ENCODE measurements around the gene CLBA1.

CLBA1 gene

DNA sequence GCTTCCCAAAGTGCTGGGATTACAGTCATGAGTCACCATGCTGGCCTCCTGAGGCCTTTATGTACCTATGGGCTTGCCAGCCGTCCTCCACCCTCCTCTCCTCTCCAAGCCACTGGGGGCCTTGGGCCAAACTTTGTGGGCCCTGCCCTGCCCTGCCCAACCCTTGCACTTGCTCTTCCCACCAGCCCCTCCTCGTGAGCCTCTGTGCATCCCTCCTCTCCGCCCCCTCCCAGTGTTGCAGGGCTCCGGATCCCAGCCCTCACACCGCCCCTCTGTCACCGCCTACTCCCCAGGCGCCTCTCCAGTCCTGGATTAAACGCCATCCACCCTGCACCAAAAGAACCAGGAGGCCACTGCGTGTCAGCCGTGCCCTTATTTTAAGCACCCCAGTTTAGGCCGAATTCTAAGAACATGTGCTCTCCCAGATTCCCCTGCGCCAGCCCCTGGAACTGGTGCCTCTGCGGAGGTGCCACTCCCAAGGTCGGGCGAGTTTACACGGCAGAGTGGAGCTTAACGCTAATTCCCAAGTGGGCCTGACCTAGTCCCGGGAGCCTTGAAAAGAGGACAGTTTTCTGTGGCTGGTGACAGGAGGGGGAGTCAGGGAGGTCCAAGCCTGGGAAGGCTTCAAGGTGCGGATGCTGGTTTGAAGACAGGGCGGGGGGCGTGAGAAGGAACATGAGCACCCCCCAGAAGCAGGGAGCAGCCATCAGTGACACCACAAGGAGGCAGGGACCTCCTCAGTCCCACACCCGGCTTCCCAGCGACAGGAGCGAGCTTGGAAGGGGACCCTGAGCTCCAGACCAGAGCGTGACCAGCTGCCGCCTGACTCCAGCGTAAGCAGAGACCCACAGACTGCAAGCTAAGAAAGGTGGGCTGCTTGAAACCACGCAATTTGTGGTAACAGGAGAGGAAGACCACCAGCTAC, 56.5 kb downstream of the CLBA1 start:
- no peak overlapping the region for H3K27ac ChIP-seq (ENCODE audit: low read length)

GRCh38 chr14:105042813-105043212, 57.2 kb downstream of the CLBA1 start:
- H2AFZ ChIP-seq (ENCODE audit: low read length): no peak overlapping the region
- no peaks in the 10 kb centered on the region for H3F3A ChIP-seq (ENCODE audit: insufficient read depth, low read length)
- no peaks in the 10 kb centered on the region for H3K36me3 ChIP-seq (replicated peaks; ENCODE audit: insufficient read depth, low read length)
- TF ChIP-seq, protein P1, sequence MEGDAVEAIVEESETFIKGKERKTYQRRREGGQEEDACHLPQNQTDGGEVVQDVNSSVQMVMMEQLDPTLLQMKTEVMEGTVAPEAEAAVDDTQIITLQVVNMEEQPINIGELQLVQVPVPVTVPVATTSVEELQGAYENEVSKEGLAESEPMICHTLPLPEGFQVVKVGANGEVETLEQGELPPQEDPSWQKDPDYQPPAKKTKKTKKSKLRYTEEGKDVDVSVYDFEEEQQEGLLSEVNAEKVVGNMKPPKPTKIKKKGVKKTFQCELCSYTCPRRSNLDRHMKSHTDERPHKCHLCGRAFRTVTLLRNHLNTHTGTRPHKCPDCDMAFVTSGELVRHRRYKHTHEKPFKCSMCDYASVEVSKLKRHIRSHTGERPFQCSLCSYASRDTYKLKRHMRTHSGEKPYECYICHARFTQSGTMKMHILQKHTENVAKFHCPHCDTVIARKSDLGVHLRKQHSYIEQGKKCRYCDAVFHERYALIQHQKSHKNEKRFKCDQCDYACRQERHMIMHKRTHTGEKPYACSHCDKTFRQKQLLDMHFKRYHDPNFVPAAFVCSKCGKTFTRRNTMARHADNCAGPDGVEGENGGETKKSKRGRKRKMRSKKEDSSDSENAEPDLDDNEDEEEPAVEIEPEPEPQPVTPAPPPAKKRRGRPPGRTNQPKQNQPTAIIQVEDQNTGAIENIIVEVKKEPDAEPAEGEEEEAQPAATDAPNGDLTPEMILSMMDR (IDR thresholded peaks at IDR 0.05; ENCODE audit: low read length): no peak
- TF ChIP-seq EZH2 (optimal IDR thresholded peaks at IDR 0.05; ENCODE audit: low read depth, low read length) (no peak), EZH2phosphoT487 (IDR thresholded peaks at IDR 0.05; ENCODE audit: low read length) (no peak)
- H3K79me2 ChIP-seq (ENCODE audit: low read length): no peaks in the 10 kb centered on the region
- H3K9ac ChIP-seq (ENCODE audit: low read length): no peak overlapping the region
- no peak overlapping the region for H3K4me3 ChIP-seq (ENCODE audit: low read length)
- peak overlapping the region; percentile 21; the same call in 1 of the 2 replicates for H3K4me2 ChIP-seq (ENCODE audit: low read depth, low read length)
- H3K9me2 ChIP-seq (replicated peaks; ENCODE audit: insufficient read depth, low read length): no peaks in the 10 kb centered on the region
- no peaks in the 10 kb centered on the region for H4K20me1 ChIP-seq (ENCODE audit: insufficient read depth, low read length)
- no peak overlapping the region for H3K27ac ChIP-seq (ENCODE audit: low read length)
- no peaks in the 10 kb centered on the region for H3K9me3 ChIP-seq (replicated peaks; ENCODE audit: insufficient read depth, low read length)
- no peak for DNase-seq
- no peaks in the 10 kb centered on the region for H3K4me1 ChIP-seq (ENCODE audit: low read length)
- H3K27me3 ChIP-seq (replicated peaks; ENCODE audit: insufficient read depth, low read length): peaks cover 24% of the 10 kb centered on the region

More for the DNA sequence above, 56.5 kb downstream of the CLBA1 start:
- no peak for DNase-seq
- no peaks in the 10 kb centered on the region for H4K20me1 ChIP-seq (ENCODE audit: insufficient read depth, low read length)
- no peaks in the 10 kb centered on the region for H3K9me2 ChIP-seq (replicated peaks; ENCODE audit: insufficient read depth, low read length)
- H3K4me2 ChIP-seq (ENCODE audit: low read depth, low read length): peak overlapping the region; percentile 21; the same call in 1 of the 2 replicates
- TF ChIP-seq EZH2 (optimal IDR thresholded peaks at IDR 0.05; ENCODE audit: low read depth, low read length): no peak
- TF ChIP-seq, protein P1 (IDR thresholded peaks at IDR 0.05; ENCODE audit: low read length): no peak
- TF ChIP-seq EZH2phosphoT487 (IDR thresholded peaks at IDR 0.05; ENCODE audit: low read length): no peak
- no peak overlapping the region for H3K4me3 ChIP-seq (ENCODE audit: low read length)
- H3K79me2 ChIP-seq (ENCODE audit: low read length): no peaks in the 10 kb centered on the region
- peaks cover 24% of the 10 kb centered on the region for H3K27me3 ChIP-seq (replicated peaks; ENCODE audit: insufficient read depth, low read length)
- no peak overlapping the region for H2AFZ ChIP-seq (ENCODE audit: low read length)
- no peaks in the 10 kb centered on the region for H3K36me3 ChIP-seq (replicated peaks; ENCODE audit: insufficient read depth, low read length)
- H3K4me1 ChIP-seq (ENCODE audit: low read length): no peaks in the 10 kb centered on the region
- no peaks in the 10 kb centered on the region for H3K9me3 ChIP-seq (replicated peaks; ENCODE audit: insufficient read depth, low read length)
- no peaks in the 10 kb centered on the region for H3F3A ChIP-seq (ENCODE audit: insufficient read depth, low read length)
- H3K9ac ChIP-seq (ENCODE audit: low read length): no peak overlapping the region

GRCh38 chr14:105043641-105044040, 58.1 kb downstream of the CLBA1 start:
- H3K27ac ChIP-seq (ENCODE audit: low read length): no peak overlapping the region
- TF ChIP-seq, protein P1 (IDR thresholded peaks at IDR 0.05; ENCODE audit: low read length): no peak
- TF ChIP-seq EZH2 (optimal IDR thresholded peaks at IDR 0.05; ENCODE audit: low read depth, low read length): no peak
- no peak for TF ChIP-seq EZH2phosphoT487 (IDR thresholded peaks at IDR 0.05; ENCODE audit: low read length)
- no peak overlapping the region for H3K9ac ChIP-seq (ENCODE audit: low read length)
- H3K4me1 ChIP-seq (ENCODE audit: low read length): no peaks in the 10 kb centered on the region
- H3K4me2 ChIP-seq (ENCODE audit: low read depth, low read length): no peak overlapping the region
- H3K27me3 ChIP-seq (replicated peaks; ENCODE audit: insufficient read depth, low read length): peaks cover 24% of the 10 kb centered on the region
- H4K20me1 ChIP-seq (ENCODE audit: insufficient read depth, low read length): no peaks in the 10 kb centered on the region
- no peak overlapping the region for H2AFZ ChIP-seq (ENCODE audit: low read length)
- no peaks in the 10 kb centered on the region for H3K9me3 ChIP-seq (replicated peaks; ENCODE audit: insufficient read depth, low read length)
- H3K36me3 ChIP-seq (replicated peaks; ENCODE audit: insufficient read depth, low read length): no peaks in the 10 kb centered on the region
- no peak for DNase-seq
- no peaks in the 10 kb centered on the region for H3K9me2 ChIP-seq (replicated peaks; ENCODE audit: insufficient read depth, low read length)
- no peak overlapping the region for H3K4me3 ChIP-seq (ENCODE audit: low read length)
- no peaks in the 10 kb centered on the region for H3K79me2 ChIP-seq (ENCODE audit: low read length)
- no peaks in the 10 kb centered on the region for H3F3A ChIP-seq (ENCODE audit: insufficient read depth, low read length)

Measured in MM.1S (cell line).